Naive B cell (primary cell): ENCODE data around the gene ALPP. TPM values are rescaled to one million over a fixed set of nuclear protein-coding genes. Genes with fewer than 3 reads are reported as not detected.
"Not testable (repeated sequence)": the region's sequence is repeated elsewhere in the genome, so short reads cannot be mapped to it uniquely, and the experiment has no call there.

Source experiments
- ATAC-seq, 2 donors: fragments of 150-1000 bp; cut with Tn5 transposase; 2 replicates each; pipeline ENCODE4 v1.10.0; 2021; ENCODE audit warnings: low read depth in 2 of 2, mild to moderate bottlenecking in 2 of 2, moderate library complexity in 2 of 2
- DNase-seq: peaks from one replicate; pipeline ENCODE4 v3.0.0; 2022
- H3K27ac Mint-ChIP-seq, 6 donors: one replicate each; pipeline ENCODE4 v1.8.0; 2020 to 2022; ENCODE audit warnings: mild to moderate bottlenecking in 6 of 6, mixed read lengths in 6 of 6, moderate library complexity in 5 of 6, inconsistent platforms in 2 of 6
- H3K27me3 Mint-ChIP-seq, 3 donors: one replicate each; pipeline ENCODE4 v1.8.0; 2021 to 2022; ENCODE audit warnings: mixed read lengths in 3 of 3, mild to moderate bottlenecking in 1 of 3
- H3K36me3 Mint-ChIP-seq, 2 donors: one replicate each; pipeline ENCODE4 v1.8.0; 2020 to 2022; ENCODE audit warnings: mixed read lengths in 2 of 2, inconsistent platforms in 1 of 2, mild to moderate bottlenecking in 1 of 2
- H3K4me1 Mint-ChIP-seq, 3 donors: one replicate each; pipeline ENCODE4 v1.8.0; 2020 to 2022; ENCODE audit warnings: mixed read lengths in 3 of 3, inconsistent platforms in 1 of 3, mild to moderate bottlenecking in 1 of 3, moderate library complexity in 1 of 3
- H3K4me3 Mint-ChIP-seq, 8 donors: one replicate each; pipeline ENCODE4 v1.8.0; 2020 to 2022; ENCODE audit warnings: mild to moderate bottlenecking in 8 of 8, mixed read lengths in 8 of 8, moderate library complexity in 8 of 8, inconsistent platforms in 2 of 8
- H3K9me3 Mint-ChIP-seq, 7 donors: one replicate each; pipeline ENCODE4 v1.8.0; 2020 to 2022; ENCODE audit warnings: mixed read lengths in 7 of 7, mild to moderate bottlenecking in 5 of 7, inconsistent platforms in 2 of 7, moderate library complexity in 1 of 7
- polyA plus RNA-seq, 6 donors: library from polyadenylated mRNA; unstranded; fragments of 300-500 nt; fragmentation: Illumina TruSeq; gene quantifications; one replicate each; pipeline ENCODE4 v1.2.3, GENCODE V29; 2021; ENCODE audit warnings: low read depth in 6 of 6

ALPP gene
- polyA plus RNA-seq, 6 donors from 2014 or later: 0.26 to 0.69 (median 0.40) TPM; not detected in 3

- no peak for DNase-seq
- Mint-ChIP-seq H3K9me3 (peaks cover 0 to 7% (median 0%) of the 10 kb centered on the region in 7 donors), H3K4me1 (peaks cover 17 to 30% (median 29%) of the 10 kb centered on the region in 3 donors), H3K36me3 (peaks cover 0 to 8% of the 10 kb centered on the region in 2 donors), H3K4me3 (peak overlapping the region in 5 of 8 donors; percentile 25 to 67 (median 61)), H3K27ac (peak overlapping the region in 2 of 6 donors; percentile 42 to 52), H3K27me3 (peaks cover 17 to 31% (median 23%) of the 10 kb centered on the region in 3 donors)
- ATAC-seq: no peak
Measured at GRCh38 chr2:232385660-232386489, 7.3 kb downstream of the ALPP start.

GRCh38 chr2:232386490-232386739 is 7.9 kb downstream of the ALPP start:
- H3K27ac Mint-ChIP-seq: no peak overlapping the region
- H3K36me3 Mint-ChIP-seq: peaks cover 0 to 8% of the 10 kb centered on the region in 2 donors
- H3K4me1 Mint-ChIP-seq: peaks cover 17 to 30% (median 29%) of the 10 kb centered on the region in 3 donors
- no peak for ATAC-seq
- H3K9me3 Mint-ChIP-seq: peaks cover 0 to 7% (median 0%) of the 10 kb centered on the region in 7 donors
- H3K4me3 Mint-ChIP-seq: peak overlapping the region in 5 of 8 donors; percentile 25 to 67 (median 61)
- peaks cover 21 to 34% (median 26%) of the 10 kb centered on the region in 3 donors for H3K27me3 Mint-ChIP-seq
- no peak for DNase-seq

DNA sequence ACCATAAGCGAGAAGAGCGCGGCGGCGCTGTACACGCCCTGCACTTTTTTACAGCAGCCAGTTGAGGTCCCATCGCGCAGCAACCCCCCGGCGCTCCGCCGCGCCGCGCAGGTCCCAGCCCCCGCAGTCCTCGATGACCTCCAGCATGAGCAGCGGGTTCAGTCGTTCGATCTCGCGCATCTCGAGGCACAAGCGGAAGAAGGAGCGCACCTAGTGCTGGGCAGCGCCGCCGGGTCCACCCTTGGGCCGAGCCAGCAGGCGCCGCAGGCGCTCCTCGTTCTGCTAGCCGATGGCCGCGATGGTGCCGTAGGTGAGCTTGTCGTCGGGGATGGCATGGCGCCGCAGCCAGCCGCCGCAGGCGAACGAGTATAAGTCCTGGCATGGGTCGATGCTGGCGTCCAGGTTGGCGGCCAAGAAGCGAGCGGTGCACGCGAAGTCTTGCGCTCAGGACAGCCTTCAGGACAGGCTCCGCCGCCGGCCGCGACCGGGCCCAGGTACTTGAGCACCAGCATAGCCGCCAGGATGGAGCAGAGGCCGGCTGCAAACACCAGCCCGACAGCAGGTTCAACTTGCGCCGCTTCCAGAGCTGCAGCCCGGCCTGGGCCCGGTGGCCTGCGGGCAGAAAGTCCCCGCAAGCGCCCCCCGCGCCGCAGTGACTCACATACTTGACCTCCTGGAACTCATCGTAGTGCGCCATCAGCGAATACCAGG is 8.3 kb downstream of the ALPP start:
- H3K27ac Mint-ChIP-seq: no peak overlapping the region
- peaks cover 13 to 29% (median 26%) of the 10 kb centered on the region in 3 donors for H3K4me1 Mint-ChIP-seq
- DNase-seq (no peak), ATAC-seq (no peak)
- peaks cover 0 to 7% (median 0%) of the 10 kb centered on the region in 7 donors for H3K9me3 Mint-ChIP-seq
- H3K4me3 Mint-ChIP-seq: peak overlapping the region in 5 of 8 donors; percentile 25 to 67 (median 61)
- peaks cover 21 to 34% (median 23%) of the 10 kb centered on the region in 3 donors for H3K27me3 Mint-ChIP-seq
- peaks cover 0 to 8% of the 10 kb centered on the region in 2 donors for H3K36me3 Mint-ChIP-seq

DNA sequence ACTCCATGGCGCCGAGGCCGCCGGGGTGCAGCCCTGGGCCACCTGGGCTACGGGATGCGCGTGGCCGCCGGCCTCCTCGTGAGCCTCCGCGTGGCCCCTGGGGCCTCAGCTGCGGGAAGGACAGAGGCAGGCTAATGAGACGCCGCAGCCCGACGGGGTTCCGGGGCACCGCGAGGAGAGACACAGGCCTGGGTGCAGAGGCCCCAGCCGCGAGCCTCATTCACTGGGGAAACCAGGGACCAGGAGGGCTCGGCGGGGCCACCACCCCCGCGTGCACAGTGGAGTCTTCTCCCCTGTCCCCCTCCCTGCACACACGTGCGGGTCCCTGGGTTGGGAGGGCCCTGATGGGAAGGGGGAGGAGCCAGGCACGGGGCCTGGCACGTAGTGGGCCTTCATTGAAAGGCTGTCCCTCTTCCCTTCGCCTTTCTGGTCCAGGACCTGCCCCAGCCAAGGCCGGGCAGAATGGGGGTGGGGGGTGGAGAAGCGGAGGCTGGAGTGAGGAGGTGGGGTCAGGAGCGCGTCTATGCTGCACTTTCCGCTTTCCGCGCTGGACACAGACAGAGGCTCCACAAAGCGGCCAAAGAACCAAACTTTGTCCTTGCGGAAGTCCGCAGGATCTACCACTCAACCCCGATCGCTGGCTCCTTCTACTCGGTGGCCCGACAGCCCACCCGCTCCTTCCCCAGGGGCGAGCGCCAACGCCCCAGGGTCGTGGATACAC is 9.1 kb downstream of the ALPP start:
- H3K4me1 Mint-ChIP-seq: peaks cover 13 to 29% (median 24%) of the 10 kb centered on the region in 3 donors
- ATAC-seq (no peak), DNase-seq (no peak)
- H3K27ac Mint-ChIP-seq: no peak overlapping the region
- H3K36me3 Mint-ChIP-seq: peaks cover 0 to 8% of the 10 kb centered on the region in 2 donors
- no peak overlapping the region for H3K4me3 Mint-ChIP-seq
- H3K27me3 Mint-ChIP-seq: peaks cover 21 to 34% (median 23%) of the 10 kb centered on the region in 3 donors
- peaks cover 0 to 7% (median 0%) of the 10 kb centered on the region in 7 donors for H3K9me3 Mint-ChIP-seq

GRCh38 chr2:232388324-232388891 is 9.9 kb downstream of the ALPP start:
- Mint-ChIP-seq H3K27me3 (peaks cover 21 to 34% (median 23%) of the 10 kb centered on the region in 3 donors), H3K4me3 (no peak overlapping the region), H3K36me3 (peaks cover 0 to 8% of the 10 kb centered on the region in 2 donors), H3K4me1 (peaks cover 13 to 29% (median 24%) of the 10 kb centered on the region in 3 donors), H3K9me3 (peaks cover 0 to 7% (median 0%) of the 10 kb centered on the region in 7 donors), H3K27ac (no peak overlapping the region)
- DNase-seq: no peak
- no peak for ATAC-seq

DNA sequence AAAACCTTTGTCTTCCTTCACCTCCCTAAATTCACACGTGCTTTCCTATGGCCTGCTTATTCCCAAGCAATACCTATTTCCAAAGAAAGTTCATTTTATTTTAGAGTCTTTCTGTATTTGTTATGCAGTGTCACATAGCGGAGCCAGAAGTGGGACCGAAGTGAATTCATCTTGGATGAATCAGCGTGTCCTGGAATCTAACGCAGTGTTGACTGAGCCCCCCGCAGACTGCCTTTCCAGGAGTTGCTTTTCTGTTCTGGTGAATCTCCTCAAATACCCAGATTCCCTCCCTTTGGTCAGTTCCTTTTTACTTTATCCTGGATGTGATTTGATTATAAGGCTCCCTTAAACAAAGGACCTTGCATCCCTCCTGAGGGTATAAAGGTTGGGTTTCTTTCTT is 10.8 kb downstream of the ALPP start:
- Mint-ChIP-seq H3K9me3 (peaks cover 0 to 7% (median 0%) of the 10 kb centered on the region in 7 donors), H3K27ac (no peak overlapping the region), H3K4me1 (peaks cover 11 to 20% (median 19%) of the 10 kb centered on the region in 3 donors), H3K36me3 (peaks cover 0 to 8% of the 10 kb centered on the region in 2 donors), H3K27me3 (peaks cover 21 to 33% (median 23%) of the 10 kb centered on the region in 3 donors), H3K4me3 (peak overlapping the region in 1 of 8 donors; percentile 43)
- no peak for ATAC-seq
- DNase-seq: no peak

- Mint-ChIP-seq H3K27me3 (peaks cover 21 to 28% (median 23%) of the 10 kb centered on the region in 3 donors), H3K4me1 (peaks cover 4 to 7% (median 6%) of the 10 kb centered on the region in 3 donors), H3K27ac (no peak overlapping the region), H3K36me3 (peaks cover 0 to 8% of the 10 kb centered on the region in 2 donors), H3K9me3 (peaks cover 0 to 4% (median 0%) of the 10 kb centered on the region in 7 donors), H3K4me3 (no peak overlapping the region)
- ATAC-seq: no peak
- DNase-seq: no peak
Measured at GRCh38 chr2:232390661-232391060, 12.1 kb downstream of the ALPP start.

- H3K4me1 Mint-ChIP-seq: no peaks in the 10 kb centered on the region
- peaks cover 19 to 23% (median 21%) of the 10 kb centered on the region in 3 donors for H3K27me3 Mint-ChIP-seq
- peaks cover 0 to 8% of the 10 kb centered on the region in 2 donors for H3K36me3 Mint-ChIP-seq
- H3K27ac Mint-ChIP-seq: peak overlapping the region in 1 of 6 donors; percentile 11
- no peaks in the 10 kb centered on the region for H3K9me3 Mint-ChIP-seq
- ATAC-seq (no peak), DNase-seq (no peak)
- H3K4me3 Mint-ChIP-seq: no peak overlapping the region
Measured at GRCh38 chr2:232393556-232393955, 15.0 kb downstream of the ALPP start.

DNA sequence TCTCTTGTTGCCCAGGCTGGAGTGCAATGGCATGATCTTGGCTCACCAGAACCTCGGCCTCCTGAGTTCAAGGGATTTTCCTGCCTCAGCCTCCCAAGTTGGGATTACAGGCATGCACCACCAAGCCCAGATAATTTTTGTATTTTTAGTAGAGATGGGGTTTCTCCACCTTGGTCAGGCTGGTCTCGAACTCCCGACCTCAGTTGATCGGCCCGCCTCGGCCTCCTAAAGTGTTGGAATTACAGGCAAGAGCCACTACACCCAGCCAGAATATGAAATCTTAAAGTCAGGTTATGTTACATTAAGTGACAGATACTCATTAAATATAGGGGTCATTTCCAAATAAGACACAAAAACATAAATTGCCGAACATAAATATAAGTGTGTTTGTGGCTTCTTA is 15.9 kb downstream of the ALPP start:
- not testable (repeated sequence) for H3K27ac Mint-ChIP-seq, ATAC-seq, DNase-seq, H3K9me3 Mint-ChIP-seq, H3K4me1 Mint-ChIP-seq, H3K4me3 Mint-ChIP-seq, H3K36me3 Mint-ChIP-seq
- peaks cover 14 to 18% (median 16%) of the 10 kb centered on the region in 3 donors for H3K27me3 Mint-ChIP-seq

- Mint-ChIP-seq H3K36me3 (no peaks in the 10 kb centered on the region), H3K9me3 (no peaks in the 10 kb centered on the region), H3K4me3 (no peak overlapping the region), H3K27ac (no peak overlapping the region), H3K27me3 (peaks cover 9 to 14% (median 10%) of the 10 kb centered on the region in 3 donors), H3K4me1 (peaks cover 2 to 6% (median 6%) of the 10 kb centered on the region in 3 donors)
- DNase-seq: no peak
- no peak for ATAC-seq
Measured at GRCh38 chr2:232395586-232395985, 17.0 kb downstream of the ALPP start.

GRCh38 chr2:232396683-232397082 is 18.1 kb downstream of the ALPP start:
- H3K27ac Mint-ChIP-seq: no peak overlapping the region
- H3K4me3 Mint-ChIP-seq: no peak overlapping the region
- DNase-seq (no peak), ATAC-seq (no peak)
- H3K27me3 Mint-ChIP-seq: peaks cover 4 to 8% (median 5%) of the 10 kb centered on the region in 3 donors
- H3K4me1 Mint-ChIP-seq: peaks cover 2 to 8% (median 7%) of the 10 kb centered on the region in 3 donors
- no peaks in the 10 kb centered on the region for H3K9me3 Mint-ChIP-seq
- no peaks in the 10 kb centered on the region for H3K36me3 Mint-ChIP-seq

DNA sequence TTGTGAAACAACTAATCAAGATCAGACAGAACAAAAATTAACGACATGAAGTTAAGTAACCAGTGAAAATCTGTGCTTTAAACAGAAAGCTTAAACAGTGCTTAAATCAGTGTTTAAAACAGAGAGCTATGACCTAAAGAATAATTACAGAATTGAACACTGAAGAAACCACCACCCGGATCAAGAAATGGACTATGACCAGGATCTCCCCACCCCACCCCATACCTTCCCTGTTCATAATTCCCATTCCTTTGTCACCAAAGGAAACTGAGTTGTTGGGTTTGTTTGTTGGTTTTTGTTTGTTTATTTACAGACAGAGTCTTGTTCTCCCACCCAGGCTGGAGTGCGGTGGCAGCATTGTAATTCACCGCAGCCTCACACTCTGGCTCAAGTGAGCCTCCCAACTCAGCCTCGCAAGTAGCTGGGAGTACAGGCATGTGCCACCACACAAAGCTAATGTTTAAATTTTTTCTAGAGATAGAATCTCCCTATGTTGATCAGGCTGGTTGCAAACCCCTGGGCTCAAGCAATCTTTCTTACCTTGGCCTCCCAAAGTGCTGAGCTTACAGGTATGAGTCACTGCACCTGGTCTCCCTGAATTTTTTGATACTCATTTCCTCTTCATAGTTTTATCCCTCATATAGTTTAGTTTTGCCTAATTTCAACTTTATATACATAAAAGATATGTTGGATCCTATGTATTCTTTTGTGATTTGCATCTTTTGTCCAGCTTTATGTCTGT is 19.9 kb downstream of the ALPP start:
- no peaks in the 10 kb centered on the region for H3K36me3 Mint-ChIP-seq
- peaks cover 2 to 8% (median 7%) of the 10 kb centered on the region in 3 donors for H3K4me1 Mint-ChIP-seq
- H3K27ac Mint-ChIP-seq: no peak overlapping the region
- DNase-seq: no peak
- H3K4me3 Mint-ChIP-seq: no peak overlapping the region
- H3K27me3 Mint-ChIP-seq: peaks cover 0 to 8% (median 5%) of the 10 kb centered on the region in 3 donors
- no peaks in the 10 kb centered on the region for H3K9me3 Mint-ChIP-seq
- no peak for ATAC-seq
